ENCODE data around the gene CASP6. TPM values are rescaled to one million over a fixed set of nuclear protein-coding genes. Genes with fewer than 3 reads are reported as not detected.
A peak's percentile ranks its signal among the peaks of the same experiment; 100 is the strongest.

Gene CASP6
- total RNA-seq, 2 experiments from 2014 or later: 11.5 to 12.1 TPM

DNA sequence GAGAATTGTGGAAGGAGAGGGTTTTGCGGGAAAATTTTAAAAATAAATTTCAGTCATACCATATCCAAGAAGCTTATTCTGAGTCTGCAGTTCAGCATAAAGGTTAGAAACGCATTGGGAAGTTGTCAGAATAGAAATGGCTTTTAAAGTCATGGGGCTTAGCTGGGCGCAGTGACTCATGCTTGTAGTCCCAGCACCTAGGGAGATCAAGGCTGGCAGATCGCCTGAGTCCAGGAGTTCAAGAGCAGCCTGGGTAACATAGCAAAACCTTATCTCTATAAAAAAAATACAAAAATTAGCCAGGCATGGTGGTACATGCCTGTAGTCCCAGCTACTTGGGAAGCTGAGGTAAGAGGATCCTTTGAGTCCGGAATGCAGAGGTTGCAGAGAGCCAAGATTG, 30.5 kb upstream of the CASP6 start:
- CTCF ChIA-PET: interaction anchor here (0.7 kb wide), 1 partner anchor 20 kb away, joined by 3 read pairs; no protein-coding TSS in a partner anchor
- intact Hi-C loops (cut with micrococcal nuclease): no loop called here
- Mint-ChIP-seq H3K36me3 (ENCODE audit: low read depth) (no peaks in the 10 kb centered on the region), H3K9me3 (no peaks in the 10 kb centered on the region), H3K4me3 (no peak overlapping the region), H3K27ac (no peak overlapping the region), H3K27me3 (ENCODE audit: low read depth) (no peaks in the 10 kb centered on the region), H3K4me1 (ENCODE audit: low read depth) (peaks cover 4% of the 10 kb centered on the region)
- DNase-seq: no peak

DNA sequence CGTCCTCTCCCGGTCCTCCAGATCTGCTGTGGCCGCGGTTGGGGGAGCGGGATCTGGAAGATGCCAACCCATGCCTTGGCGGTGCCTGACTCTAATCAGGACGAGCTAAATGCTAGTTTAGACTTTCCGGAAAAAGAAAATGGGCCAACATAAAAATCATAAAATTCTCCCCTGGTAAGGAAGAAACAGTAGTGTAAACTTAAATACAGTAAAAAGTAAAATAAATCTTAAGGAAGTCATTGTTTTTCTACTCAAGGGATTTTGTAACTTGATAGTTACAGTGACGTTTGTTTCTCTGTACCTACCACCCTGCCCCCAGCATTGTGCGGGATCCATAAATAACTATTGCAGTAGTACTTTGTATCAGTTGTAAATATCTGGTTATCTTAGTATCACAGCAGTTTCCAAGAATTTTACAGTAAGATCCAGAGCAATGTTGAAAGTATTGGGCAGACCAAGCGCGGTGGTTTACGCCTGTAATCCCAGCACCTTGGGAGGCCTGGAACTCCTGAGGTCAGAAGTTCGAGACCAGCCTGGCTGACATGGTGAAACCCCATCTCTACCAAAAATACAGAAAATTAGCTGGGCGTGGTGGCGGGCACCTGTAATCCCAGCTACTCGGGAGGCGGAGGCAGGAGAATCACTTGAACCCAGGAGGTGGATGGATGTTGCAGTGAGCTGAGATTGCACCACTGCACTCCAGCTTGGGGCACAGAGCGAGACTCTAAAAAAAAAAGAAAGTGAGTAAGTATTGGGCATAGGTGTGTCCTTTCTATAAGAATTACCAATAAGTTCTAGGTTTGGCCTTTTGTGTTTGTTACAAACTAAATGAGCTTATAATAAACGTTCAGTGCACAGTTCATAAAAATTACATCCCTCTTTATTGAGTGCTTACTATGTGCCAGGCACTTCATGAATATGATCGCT, 27.6 kb upstream of the CASP6 start:
- peaks cover 6% of the 10 kb centered on the region for H3K36me3 Mint-ChIP-seq (ENCODE audit: low read depth)
- peak overlapping the region; percentile 78 for H3K4me3 Mint-ChIP-seq
- H3K27me3 Mint-ChIP-seq (ENCODE audit: low read depth): no peaks in the 10 kb centered on the region
- H3K9me3 Mint-ChIP-seq: no peaks in the 10 kb centered on the region
- peak overlapping the region; percentile 31 for H3K27ac Mint-ChIP-seq
- peaks cover 14% of the 10 kb centered on the region for H3K4me1 Mint-ChIP-seq (ENCODE audit: low read depth)
- CTCF ChIA-PET: interaction anchor here (0.6 to 1.0 kb wide), 2 partner anchors 12 to 73 kb away, joined by 3 to 4 read pairs; no protein-coding TSS in a partner anchor
- no peak for DNase-seq
- intact Hi-C loops (cut with micrococcal nuclease): loop anchor here (1.0 kb wide), 1 partner anchor 298 kb away; the partner anchor contains the start of gene SEC24B

DNA sequence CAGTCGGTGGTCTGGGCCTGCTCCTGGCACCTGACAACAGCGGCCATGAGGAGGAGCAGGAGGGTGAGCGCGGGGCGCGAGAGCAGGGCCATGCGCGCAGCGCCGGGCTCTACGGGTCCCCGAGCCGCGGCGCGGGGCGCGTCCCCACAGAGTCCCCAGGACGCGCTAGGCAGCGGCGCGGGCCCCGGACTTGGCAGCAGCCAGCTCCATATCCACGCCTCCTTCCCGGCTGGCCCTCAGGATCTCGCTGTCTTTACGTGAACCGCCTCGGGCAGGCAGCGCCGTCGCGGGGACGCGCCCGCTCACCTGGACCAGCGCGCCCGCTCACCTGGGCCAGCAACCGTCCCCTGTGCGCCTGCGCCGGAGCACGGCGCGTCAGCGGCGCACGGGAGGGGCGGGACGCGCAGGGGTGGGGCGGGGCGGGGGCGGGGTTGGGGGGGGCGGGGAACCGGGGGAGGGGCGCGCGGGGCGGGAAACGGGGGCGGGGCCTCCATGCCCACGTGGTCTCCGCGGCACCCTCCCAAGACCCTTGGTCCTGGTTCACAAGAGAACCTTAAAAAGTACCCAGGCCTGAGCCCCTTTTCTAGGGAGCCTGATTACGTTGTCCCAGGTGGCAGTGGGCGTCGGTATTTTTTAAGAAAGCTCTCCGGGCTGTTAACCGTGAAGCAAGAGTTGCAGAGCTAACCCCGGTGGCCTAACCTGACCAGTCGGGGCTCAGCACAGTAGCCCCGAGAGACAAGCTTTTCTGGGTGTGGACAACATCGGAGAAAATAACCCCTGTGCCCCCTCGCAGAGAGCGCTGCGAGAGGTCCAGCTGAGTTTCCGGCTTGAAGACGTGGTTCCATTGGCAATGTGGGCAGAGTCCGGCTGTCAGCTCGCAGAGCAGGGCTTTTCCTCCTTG, 26.7 kb upstream of the CASP6 start, which contains the start of gene PLA2G12A:
Gene PLA2G12A (minus strand): TSS at position 353 of the 901 bp plus-strand sequence. CDS start 261 bp downstream, at position 92.
- H3K27me3 Mint-ChIP-seq (ENCODE audit: low read depth): no peaks in the 10 kb centered on the region
- peak; percentile 66 for DNase-seq
- CTCF ChIA-PET: interaction anchor here (0.7 to 1.8 kb wide), 3 partner anchors 26 to 74 kb away, joined by 3 to 6 read pairs (median 3); partner anchors contain the start of gene CASP6
- H3K9me3 Mint-ChIP-seq: no peaks in the 10 kb centered on the region
- peaks cover 7% of the 10 kb centered on the region for H3K36me3 Mint-ChIP-seq (ENCODE audit: low read depth)
- H3K4me1 Mint-ChIP-seq (ENCODE audit: low read depth): peaks cover 15% of the 10 kb centered on the region
- intact Hi-C loops (cut with micrococcal nuclease): loop anchor here (1.0 kb wide), 5 partner anchors 27 to 303 kb away; partner anchors contain the start of genes CASP6, GAR1, MCUB and SEC24B
- H3K4me3 Mint-ChIP-seq: peak within 1 kb of the TSS; percentile 87
- H3K27ac Mint-ChIP-seq: peak within 1 kb of the TSS; percentile 39

DNA sequence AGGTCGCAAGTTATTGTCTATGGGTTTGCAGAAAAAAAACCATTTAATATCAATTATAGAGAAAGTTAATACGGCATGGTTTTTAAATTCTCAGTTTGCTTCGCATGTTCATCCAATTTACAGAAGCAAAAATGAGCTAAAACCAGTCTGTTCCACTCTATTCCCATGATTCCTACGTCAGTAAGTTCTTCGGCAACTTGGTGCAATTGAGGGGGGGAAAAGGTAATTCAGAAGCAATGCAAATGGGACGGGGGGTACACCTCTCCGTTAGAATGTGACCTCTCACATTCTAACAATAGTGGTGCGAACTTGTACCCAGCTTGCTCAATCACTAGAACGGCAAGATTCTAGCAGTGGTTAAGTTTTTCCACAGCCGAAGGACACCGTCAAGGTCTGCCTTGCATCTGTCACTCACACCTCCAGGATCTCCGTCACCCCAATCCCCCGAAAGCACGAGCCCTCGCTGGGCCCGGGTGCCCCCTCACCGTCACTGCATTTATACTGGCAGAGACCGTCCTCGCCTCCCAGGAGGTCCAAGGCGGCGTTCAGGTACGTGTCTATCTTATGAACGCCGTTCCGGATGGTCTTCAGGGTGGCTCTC, 26.0 kb upstream of the CASP6 start:
- CTCF ChIA-PET: interaction anchor here (0.6 to 1.8 kb wide), 3 partner anchors 25 to 105 kb away, joined by 4 to 6 read pairs (median 4); no protein-coding TSS in a partner anchor
- no peaks in the 10 kb centered on the region for H3K9me3 Mint-ChIP-seq
- H3K27ac Mint-ChIP-seq: no peak overlapping the region
- peak overlapping the region; percentile 87 for H3K4me3 Mint-ChIP-seq
- intact Hi-C loops (cut with micrococcal nuclease): loop anchor here (1.0 kb wide), 4 partner anchors 26 to 302 kb away; partner anchors contain the start of genes CASP6, GAR1 and MCUB
- H3K27me3 Mint-ChIP-seq (ENCODE audit: low read depth): no peaks in the 10 kb centered on the region
- DNase-seq: peak; percentile 37
- peaks cover 7% of the 10 kb centered on the region for H3K36me3 Mint-ChIP-seq (ENCODE audit: low read depth)
- peaks cover 15% of the 10 kb centered on the region for H3K4me1 Mint-ChIP-seq (ENCODE audit: low read depth)

DNA sequence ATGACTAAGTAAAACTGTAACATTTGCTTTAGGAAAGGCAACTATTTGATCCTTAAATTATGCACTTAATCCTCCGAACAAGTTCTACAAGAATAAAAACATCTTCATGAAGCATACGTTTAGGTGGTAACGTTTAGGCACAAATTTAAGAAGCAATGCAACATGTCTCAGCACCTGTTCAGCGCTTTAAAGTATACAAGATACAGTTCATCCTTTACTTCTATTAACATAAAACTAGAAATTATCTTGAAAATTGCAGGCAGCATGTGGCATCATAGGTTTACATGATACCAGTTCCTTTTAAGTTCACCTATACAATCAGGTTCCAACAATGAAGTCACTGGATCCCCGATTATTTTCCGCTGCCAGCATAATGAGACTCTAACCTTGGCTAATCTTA, 25.1 kb upstream of the CASP6 start:
- intact Hi-C loops (cut with micrococcal nuclease): no loop called here

DNA sequence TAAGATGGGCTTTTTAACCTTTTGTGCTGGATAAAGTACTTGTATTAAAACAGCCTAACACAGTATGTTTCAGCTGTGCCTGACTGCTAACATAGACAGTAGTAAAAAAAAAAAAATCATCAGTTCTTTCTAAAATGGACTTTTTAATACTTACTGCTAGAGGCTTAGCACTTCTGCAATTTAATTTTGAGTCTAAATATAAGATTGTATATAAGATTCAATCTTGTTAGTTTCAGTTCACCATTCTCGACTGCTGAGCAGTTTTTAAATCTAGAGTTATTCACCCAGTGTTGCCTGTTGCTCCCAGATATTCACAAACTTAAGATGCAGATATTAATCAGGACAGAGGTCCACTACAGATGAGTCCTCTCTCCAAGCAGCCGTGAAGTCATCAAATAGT, 19.9 kb upstream of the CASP6 start:
- CTCF ChIA-PET: interaction anchor here (0.6 to 0.8 kb wide), 2 partner anchors 21 to 376 kb away, joined by 3 read pairs; no protein-coding TSS in a partner anchor
- no peak for DNase-seq
- intact Hi-C loops (cut with micrococcal nuclease): no loop called here
- Mint-ChIP-seq H3K4me3 (no peak overlapping the region), H3K4me1 (ENCODE audit: low read depth) (peaks cover 16% of the 10 kb centered on the region), H3K9me3 (no peaks in the 10 kb centered on the region), H3K36me3 (ENCODE audit: low read depth) (peaks cover 11% of the 10 kb centered on the region), H3K27me3 (ENCODE audit: low read depth) (no peaks in the 10 kb centered on the region), H3K27ac (no peak overlapping the region)

More for the DNA sequence above, 25.1 kb upstream of the CASP6 start:
- Mint-ChIP-seq H3K4me1 (ENCODE audit: low read depth) (peaks cover 15% of the 10 kb centered on the region), H3K36me3 (ENCODE audit: low read depth) (peaks cover 7% of the 10 kb centered on the region), H3K27me3 (ENCODE audit: low read depth) (no peaks in the 10 kb centered on the region), H3K27ac (no peak overlapping the region), H3K4me3 (no peak overlapping the region), H3K9me3 (no peaks in the 10 kb centered on the region)
- CTCF ChIA-PET: interaction anchor here (0.6 to 1.8 kb wide), 2 partner anchors 24 to 27 kb away, joined by 4 to 6 read pairs; no protein-coding TSS in a partner anchor
- DNase-seq: no peak

DNA sequence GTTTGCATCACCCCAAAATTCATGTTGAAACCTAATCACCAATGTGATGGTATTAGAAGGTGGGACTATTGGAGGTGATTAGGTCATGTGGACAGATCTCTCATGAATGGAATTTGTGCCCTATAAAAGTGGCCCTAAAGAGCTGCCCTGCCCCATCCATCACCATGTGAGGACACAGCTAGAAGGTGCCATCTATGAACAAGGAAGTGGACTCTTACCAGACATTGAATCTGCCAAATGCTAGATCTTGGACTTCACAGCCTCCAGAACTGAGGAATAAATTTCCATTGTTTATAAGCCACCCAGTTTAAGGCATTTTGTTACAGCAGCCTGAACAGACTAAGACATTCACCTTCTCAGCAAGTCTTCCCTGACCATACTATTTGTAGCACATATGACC, 19.1 kb upstream of the CASP6 start:
- intact Hi-C loops (cut with micrococcal nuclease): no loop called here
- Mint-ChIP-seq H3K4me1 (ENCODE audit: low read depth) (peaks cover 12% of the 10 kb centered on the region), H3K4me3 (no peak overlapping the region), H3K27ac (no peak overlapping the region), H3K27me3 (ENCODE audit: low read depth) (no peaks in the 10 kb centered on the region), H3K36me3 (ENCODE audit: low read depth) (peaks cover 13% of the 10 kb centered on the region), H3K9me3 (no peaks in the 10 kb centered on the region)
- CTCF ChIA-PET: interaction anchor here (0.6 kb wide), 1 partner anchor 375 kb away, joined by 3 read pairs; no protein-coding TSS in a partner anchor
- DNase-seq: no peak

DNA sequence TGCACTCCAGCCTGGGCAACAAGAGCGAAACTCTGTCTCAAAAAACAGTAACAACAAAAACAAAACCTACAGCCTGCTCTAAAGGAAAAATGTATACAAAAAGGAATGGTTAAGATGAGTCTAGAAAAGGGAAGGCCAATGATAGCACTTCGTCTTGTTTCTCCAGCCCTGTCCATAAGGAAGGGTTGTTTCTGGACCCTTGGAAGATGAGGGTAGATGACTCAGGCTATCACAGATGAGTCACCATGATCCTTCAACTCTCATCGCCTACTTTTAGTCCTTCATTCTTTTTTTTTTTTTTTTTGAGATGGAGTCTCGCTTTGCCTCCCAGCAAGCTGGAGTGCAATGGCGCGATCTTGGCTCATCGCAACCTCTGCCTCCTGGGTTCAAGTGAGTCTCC, 17.8 kb upstream of the CASP6 start:
- no peak for DNase-seq
- H3K4me3 Mint-ChIP-seq: no peak overlapping the region
- intact Hi-C loops (cut with micrococcal nuclease): no loop called here
- H3K27me3 Mint-ChIP-seq (ENCODE audit: low read depth): no peaks in the 10 kb centered on the region
- peaks cover 16% of the 10 kb centered on the region for H3K36me3 Mint-ChIP-seq (ENCODE audit: low read depth)
- no peaks in the 10 kb centered on the region for H3K9me3 Mint-ChIP-seq
- CTCF ChIA-PET: no interaction called here
- H3K27ac Mint-ChIP-seq: no peak overlapping the region
- peaks cover 11% of the 10 kb centered on the region for H3K4me1 Mint-ChIP-seq (ENCODE audit: low read depth)

DNA sequence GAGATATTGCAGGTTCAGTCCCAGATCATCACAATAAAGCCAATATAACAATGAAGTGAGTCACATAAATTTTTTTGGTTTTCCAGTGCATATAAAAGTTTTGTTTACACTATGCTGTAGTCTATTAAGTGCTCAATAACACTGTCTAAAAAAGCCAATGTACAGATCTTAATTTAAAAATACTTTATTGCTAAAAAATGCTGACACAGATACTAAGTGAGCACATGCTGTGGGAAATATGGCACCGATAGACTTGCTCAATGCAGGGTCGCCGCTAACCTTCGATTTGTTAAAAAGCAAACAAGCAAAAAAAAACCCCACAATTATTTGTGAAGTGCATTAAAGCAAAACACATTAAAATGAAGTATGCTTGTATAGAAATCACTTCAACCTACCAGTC, 16.4 kb upstream of the CASP6 start:
- H3K4me1 Mint-ChIP-seq (ENCODE audit: low read depth): peaks cover 8% of the 10 kb centered on the region

DNA sequence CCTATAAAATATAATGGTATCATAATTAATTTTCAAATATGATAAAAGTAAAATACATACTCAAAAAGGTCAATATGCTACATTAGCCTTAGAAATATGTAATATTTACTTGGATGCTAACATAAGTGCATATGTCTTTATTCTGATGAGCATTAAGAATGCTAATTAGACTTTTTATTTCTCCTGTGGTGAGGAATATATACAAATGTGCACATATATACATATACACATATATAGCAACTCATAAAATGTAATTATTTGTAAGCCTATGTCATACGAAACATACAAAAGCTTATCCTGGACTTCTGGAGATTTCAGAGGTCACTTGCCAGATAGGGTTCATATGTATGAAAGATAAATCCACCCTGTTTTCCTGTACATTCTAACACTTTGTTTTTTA, 15.5 kb upstream of the CASP6 start:
- peaks cover 17% of the 10 kb centered on the region for H3K36me3 Mint-ChIP-seq (ENCODE audit: low read depth)
- peaks cover 8% of the 10 kb centered on the region for H3K4me1 Mint-ChIP-seq (ENCODE audit: low read depth)
- DNase-seq: no peak
- H3K4me3 Mint-ChIP-seq: no peak overlapping the region
- intact Hi-C loops (cut with micrococcal nuclease): no loop called here
- H3K27me3 Mint-ChIP-seq (ENCODE audit: low read depth): no peaks in the 10 kb centered on the region
- CTCF ChIA-PET: no interaction called here
- no peak overlapping the region for H3K27ac Mint-ChIP-seq
- H3K9me3 Mint-ChIP-seq: no peaks in the 10 kb centered on the region

More for the DNA sequence above, 16.4 kb upstream of the CASP6 start:
- CTCF ChIA-PET: no interaction called here
- intact Hi-C loops (cut with micrococcal nuclease): no loop called here
- Mint-ChIP-seq H3K27me3 (ENCODE audit: low read depth) (no peaks in the 10 kb centered on the region), H3K27ac (no peak overlapping the region), H3K4me3 (no peak overlapping the region), H3K9me3 (no peaks in the 10 kb centered on the region), H3K36me3 (ENCODE audit: low read depth) (peaks cover 14% of the 10 kb centered on the region)
- DNase-seq: no peak

DNA sequence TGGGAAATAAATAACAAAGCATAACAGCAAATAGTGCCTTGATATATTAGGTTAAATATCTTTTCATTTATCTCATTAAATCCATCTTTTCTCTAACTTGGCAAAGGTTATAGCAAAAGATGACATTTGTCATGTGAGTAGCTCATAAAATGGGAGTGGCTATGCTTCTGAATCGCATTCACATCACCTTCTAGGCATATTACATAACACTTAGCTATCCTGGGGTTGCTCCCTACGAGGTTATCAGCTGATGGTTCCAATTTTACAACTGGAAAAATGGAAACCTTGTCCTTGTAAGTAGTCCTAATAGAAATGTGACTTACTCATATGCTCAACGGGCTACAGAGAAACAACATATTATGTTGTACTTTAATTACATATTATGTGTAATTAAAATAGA, 10.3 kb upstream of the CASP6 start:
- CTCF ChIA-PET: interaction anchor here (0.6 kb wide), 1 partner anchor 21 kb away, joined by 3 read pairs; no protein-coding TSS in a partner anchor

More for the DNA sequence above, 10.3 kb upstream of the CASP6 start:
- Mint-ChIP-seq H3K4me1 (ENCODE audit: low read depth) (no peaks in the 10 kb centered on the region), H3K27me3 (ENCODE audit: low read depth) (no peaks in the 10 kb centered on the region), H3K27ac (no peak overlapping the region), H3K9me3 (no peaks in the 10 kb centered on the region), H3K4me3 (no peak overlapping the region), H3K36me3 (ENCODE audit: low read depth) (peaks cover 17% of the 10 kb centered on the region)
- no peak for DNase-seq
- intact Hi-C loops (cut with micrococcal nuclease): no loop called here

All from activated naive CD4-positive, alpha-beta T cell treated with anti-CD3 and anti-CD28 coated beads for 36 hours (primary cell).